Mucosa of stomach (tissue), 1 donor: Measurements from ENCODE around the gene KLHL30.

Experiments used
- H3K27me3 ChIP-seq: one replicate; pipeline ENCODE4 v1.7.0; 2013; ENCODE audit warnings: mild to moderate bottlenecking, low read length; ENCODE audit not compliant: control insufficient read depth, insufficient read depth
- H3K36me3 ChIP-seq: one replicate; pipeline ENCODE4 v1.7.0; 2013; ENCODE audit warnings: low read length; ENCODE audit not compliant: control insufficient read depth, insufficient read depth
- H3K4me1 ChIP-seq: one replicate; pipeline ENCODE4 v1.7.0; 2013; ENCODE audit warnings: mild to moderate bottlenecking, low read length; ENCODE audit not compliant: control insufficient read depth, insufficient read depth
- H3K4me3 ChIP-seq: one replicate; pipeline ENCODE4 v1.7.0; 2013; ENCODE audit warnings: low read length
- H3K9ac ChIP-seq: one replicate; pipeline ENCODE4 v1.7.0; 2013; ENCODE audit warnings: mild to moderate bottlenecking, low read length, moderate library complexity
- H3K9me3 ChIP-seq: one replicate; pipeline ENCODE4 v1.7.0; 2013; ENCODE audit warnings: mild to moderate bottlenecking, low read length, moderate library complexity; ENCODE audit not compliant: control insufficient read depth
- donor health status: Pancreatic carcinoma.

The KLHL30 gene

DNA sequence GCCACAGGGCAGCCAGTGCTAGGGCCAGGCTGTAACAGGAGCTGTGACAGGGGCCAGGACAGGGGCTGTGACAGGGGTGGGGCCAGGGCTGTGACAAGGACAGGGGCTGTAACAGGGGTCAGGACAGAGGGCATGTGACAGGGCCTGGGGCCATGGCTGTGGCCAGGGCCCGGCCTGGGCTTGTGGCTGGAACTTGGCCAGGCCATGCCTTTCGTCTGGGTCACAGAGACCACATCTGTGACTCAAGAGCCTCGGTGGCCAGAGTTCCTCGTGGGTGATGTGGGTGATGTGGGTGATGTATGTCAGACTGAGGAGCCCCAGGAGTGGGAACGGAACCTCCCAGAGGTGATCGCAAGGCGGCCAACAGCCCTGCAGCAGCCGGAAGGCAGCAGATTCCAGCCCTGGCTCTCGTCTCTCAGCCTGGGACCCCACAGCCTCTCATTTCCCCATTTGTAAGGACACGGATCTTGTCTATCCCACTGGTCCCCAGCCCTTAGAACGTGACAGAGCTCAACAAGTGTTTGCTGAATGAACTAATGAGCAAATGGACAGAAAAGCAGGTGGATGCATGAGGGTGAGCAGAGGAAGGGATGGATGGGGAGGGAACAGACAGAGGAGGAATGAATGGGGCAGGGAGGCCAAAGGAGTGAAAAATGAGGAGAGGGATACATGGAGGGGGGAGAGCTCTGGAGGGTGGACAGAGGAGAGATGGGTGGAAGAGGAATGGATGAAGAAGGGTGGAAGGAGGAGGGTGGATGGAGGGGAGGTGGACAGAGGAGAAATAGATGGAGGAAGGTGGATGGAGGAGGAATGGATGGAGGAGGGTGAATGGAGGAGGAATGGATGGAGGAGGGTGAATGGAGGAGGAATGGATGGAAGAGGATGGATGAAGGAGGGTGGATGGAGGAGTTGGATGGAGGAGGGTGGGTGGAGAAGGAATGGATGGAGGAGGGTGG is 21.0 kb upstream of the KLHL30 start:
- H3K9me3 ChIP-seq = no peaks in the 10 kb centered on the region
- no peaks in the 10 kb centered on the region for H3K4me1 ChIP-seq
- no peak overlapping the region for H3K9ac ChIP-seq
- no peaks in the 10 kb centered on the region for H3K36me3 ChIP-seq
- no peak overlapping the region for H3K4me3 ChIP-seq
- H3K27me3 ChIP-seq = peaks cover 5% of the 10 kb centered on the region

DNA sequence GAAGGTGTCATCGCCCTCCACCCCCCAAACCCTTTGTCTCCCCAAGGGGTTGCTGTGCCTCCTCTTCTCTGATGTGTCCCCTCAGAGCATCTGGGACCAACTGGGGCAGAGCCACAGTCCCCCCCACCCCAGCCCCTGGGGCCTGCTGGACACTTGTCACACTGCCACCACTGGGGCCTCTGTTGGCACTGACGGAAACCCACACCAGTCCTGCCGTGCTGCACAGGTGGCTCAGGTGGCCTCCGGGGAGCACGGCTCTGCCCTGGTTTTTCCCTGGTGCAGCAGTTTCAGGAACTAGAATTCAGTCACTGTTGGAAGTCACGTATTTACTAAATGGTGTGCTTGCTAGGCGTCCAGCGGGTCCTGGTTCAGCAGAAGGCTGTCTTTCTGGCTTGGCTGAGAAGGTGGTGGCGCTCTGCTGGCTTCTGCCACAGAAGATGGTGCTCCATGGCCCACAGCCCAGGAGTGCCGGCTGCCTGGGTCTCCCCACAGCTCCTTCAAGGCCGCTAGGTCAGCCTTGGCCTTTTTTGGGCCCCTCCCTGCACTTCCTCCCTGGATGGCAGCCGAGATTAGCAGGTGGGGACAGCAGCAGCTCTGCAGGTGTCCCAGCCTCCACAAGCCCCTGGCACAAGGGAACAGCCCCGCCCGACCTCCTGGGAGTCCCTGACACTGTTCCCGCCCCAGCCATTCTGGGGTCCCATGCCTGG is 18.6 kb upstream of the KLHL30 start:
- H3K9ac ChIP-seq = no peak overlapping the region
- H3K4me1 ChIP-seq = no peaks in the 10 kb centered on the region
- no peak overlapping the region for H3K4me3 ChIP-seq
- peaks cover 5% of the 10 kb centered on the region for H3K27me3 ChIP-seq
- no peaks in the 10 kb centered on the region for H3K36me3 ChIP-seq
- no peaks in the 10 kb centered on the region for H3K9me3 ChIP-seq

DNA sequence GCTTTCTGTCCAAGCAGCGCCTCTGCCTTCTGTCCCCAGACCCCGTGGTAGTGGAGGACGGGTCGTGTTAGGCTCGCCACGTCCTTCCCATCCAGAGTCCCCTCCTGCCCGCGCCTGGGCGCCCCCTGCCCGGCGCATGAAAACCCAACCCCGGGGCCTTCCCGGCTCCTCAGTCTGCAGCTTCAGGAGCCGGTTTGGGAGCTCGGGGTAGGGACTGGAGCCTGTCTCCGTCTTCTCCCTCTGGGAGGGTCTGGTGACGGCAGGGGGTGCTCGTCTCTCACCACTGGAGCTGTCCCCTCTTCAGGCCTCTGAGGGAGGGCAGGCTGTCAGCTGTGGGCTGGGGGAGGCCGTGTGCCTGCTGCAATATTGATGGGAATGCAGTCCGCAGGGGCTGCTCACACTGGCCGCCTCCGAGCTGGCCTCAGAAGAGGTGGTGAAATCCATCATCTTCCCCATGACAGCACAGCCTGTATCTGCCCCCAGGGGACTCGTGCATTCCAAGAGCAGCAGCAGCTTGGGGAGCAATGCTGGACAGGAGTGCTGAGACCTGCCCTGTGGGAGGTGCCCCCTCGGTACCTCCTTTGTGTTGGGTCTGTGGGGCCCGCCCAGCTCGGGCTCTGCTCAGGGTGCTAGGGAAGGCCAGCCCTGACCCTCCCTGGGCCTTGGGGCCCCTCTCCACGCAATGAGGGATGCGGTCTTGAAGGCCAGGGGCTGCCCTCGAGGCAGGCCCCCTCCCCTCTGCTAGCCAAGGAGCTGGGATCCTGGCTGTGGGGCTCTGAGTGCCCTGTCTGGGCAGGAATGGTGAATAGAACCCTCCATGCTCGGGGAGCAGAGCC is 17.8 kb upstream of the KLHL30 start:
- no peaks in the 10 kb centered on the region for H3K9me3 ChIP-seq
- no peak overlapping the region for H3K9ac ChIP-seq
- no peaks in the 10 kb centered on the region for H3K36me3 ChIP-seq
- H3K27me3 ChIP-seq = peaks cover 5% of the 10 kb centered on the region
- no peaks in the 10 kb centered on the region for H3K4me1 ChIP-seq
- no peak overlapping the region for H3K4me3 ChIP-seq

DNA sequence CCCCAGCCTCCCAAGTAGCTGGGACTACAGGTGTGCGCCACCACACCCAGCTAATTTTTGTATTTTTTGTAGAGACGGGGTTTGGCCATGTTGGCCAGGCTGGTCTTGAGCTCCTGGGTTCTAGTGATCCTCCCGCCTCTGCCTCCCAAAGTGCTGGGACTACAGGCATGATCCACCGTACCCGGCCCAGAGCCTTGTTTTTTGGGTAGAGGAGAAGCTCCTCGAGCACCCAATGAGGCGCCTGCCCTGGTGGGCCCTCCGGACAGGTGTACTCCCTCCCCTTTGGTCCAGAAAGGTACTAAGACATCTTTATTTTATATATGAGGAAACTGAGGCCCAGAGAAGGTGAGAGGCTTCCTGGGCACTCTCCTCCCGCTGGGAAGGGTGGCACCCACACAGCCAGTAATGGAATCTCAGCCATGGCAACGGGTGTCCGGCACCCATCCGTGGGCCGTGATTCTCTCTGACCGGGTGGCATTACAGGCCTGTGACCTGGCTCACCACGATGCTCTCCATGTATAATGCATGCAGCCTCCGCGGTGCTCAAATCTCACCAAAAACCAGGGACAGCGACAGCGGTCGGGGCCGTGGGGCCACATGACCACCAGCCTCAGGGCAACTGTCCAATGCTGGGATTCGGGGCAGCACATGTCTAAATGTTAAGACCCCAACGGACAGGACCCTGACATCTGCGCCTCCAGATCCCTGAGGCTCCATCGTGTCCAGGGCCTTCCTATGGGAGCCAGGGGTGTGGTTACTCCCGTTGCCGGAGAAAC is 16.8 kb upstream of the KLHL30 start:
- no peak overlapping the region for H3K4me3 ChIP-seq

DNA sequence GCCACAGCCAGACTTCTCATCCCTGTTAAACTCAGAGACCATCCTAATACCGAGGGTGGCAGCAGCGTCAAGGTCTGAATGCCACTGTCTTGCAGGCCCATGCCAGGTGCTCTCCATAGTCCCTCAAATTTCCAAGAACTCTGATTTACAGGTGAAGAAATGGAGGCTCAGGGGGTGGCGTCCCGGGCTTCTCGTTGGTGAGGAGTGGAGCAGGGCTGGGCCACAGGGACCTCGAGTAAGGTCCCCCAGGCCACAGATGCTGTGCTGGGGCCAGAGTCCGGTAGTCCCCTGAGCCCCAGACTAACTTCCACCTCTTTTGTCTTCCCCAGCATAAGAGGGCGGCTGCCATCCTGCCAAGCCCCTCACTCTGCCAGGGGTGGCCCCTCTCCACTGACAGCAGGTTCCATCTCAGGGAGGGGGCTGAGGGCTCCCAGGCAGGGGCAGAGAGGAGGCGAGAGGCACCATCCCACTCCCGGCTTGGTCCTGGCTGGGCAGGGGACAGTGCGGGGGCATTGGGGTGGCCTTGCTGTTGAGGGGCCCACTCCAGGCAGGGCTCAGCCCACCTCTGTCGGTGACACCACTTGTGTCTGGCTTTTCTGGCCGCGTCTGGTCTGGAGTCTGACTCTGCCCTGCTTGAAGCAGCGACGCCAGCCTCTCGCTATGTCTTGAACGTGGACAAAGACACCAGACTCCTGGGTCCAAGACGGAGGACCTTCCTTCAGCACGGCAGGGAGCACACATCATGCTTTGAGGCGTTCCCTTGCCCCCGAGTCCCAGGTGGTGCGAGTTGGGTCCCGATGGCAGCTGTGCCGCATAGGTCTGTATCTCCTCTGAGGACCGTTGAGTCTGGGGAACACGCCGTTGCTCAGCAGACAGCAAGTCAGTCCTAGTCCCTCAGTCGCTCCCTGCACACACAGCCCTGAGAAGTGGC is 15.9 kb upstream of the KLHL30 start:
- H3K27me3 ChIP-seq = peaks cover 5% of the 10 kb centered on the region
- H3K36me3 ChIP-seq = no peaks in the 10 kb centered on the region
- no peak overlapping the region for H3K4me3 ChIP-seq
- H3K4me1 ChIP-seq = peaks cover 6% of the 10 kb centered on the region
- H3K9me3 ChIP-seq = no peaks in the 10 kb centered on the region
- no peak overlapping the region for H3K9ac ChIP-seq

More for the DNA sequence above, 16.8 kb upstream of the KLHL30 start:
- Histone ChIP-seq H3K27me3 (peaks cover 5% of the 10 kb centered on the region), H3K36me3 (no peaks in the 10 kb centered on the region), H3K4me1 (no peaks in the 10 kb centered on the region), H3K9ac (no peak overlapping the region), H3K9me3 (no peaks in the 10 kb centered on the region)

DNA sequence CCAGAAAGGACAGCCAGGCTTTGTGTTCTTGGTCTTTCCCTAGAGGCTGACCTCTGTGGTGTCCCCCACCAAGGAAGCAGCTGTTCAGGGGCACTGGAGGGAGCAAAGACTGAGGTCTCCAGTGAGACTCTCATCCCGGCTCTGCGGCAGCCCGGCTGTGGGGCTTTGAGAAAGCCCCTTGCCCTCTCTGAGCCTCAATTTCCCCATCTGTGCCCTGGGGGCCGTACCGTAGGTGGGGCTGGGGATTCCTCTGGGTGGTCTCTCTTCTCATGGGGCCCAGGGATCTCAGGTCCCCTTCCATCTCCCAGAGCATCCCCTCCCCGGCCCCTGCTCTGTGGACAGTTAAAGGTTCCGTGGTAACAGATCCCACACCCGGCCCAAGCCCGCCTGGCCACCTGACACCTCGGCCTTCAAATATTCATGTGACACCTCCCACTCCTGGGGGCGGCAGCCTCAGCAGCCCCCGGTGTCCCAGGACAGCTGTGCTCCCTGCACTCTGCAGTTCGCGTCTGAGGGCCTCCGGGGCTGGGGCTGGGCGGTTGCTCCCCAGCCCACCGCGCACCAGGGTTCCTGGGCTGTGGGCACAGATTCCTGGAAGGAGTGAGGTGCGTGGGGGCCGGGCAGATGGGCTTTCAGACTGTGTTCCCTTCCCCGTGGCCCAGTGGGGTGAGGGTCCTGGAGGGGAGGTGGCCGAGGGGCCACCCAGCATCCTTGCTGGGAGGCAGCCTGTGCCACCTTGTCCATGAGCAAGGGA is 15.1 kb upstream of the KLHL30 start:
- H3K4me1 ChIP-seq = peaks cover 6% of the 10 kb centered on the region
- H3K9me3 ChIP-seq = no peaks in the 10 kb centered on the region
- no peaks in the 10 kb centered on the region for H3K36me3 ChIP-seq
- H3K9ac ChIP-seq = no peak overlapping the region
- peaks cover 5% of the 10 kb centered on the region for H3K27me3 ChIP-seq
- H3K4me3 ChIP-seq = no peak overlapping the region

DNA sequence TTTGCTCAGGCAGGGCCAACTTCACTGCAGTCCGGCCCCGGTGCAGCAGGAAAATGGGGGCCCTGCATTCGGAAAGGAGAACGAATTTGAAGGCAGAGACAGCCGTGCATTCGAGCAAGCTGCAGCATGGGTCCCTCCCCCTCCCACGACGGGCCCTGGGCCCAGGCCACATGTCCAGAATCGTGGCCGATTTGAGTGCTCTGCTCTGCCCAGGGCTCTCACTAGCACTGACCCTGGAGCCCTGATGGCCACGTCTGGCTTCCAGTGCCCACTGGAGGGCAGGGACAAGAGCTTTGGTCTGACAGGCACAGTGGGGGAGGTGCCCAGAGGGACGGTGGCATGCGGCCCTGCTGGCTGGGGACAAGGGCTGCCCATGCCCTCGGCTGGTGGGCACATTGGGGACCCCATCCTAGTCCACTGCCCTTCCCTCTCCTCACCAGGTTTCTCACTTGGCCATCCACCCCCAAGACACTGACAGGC is 14.4 kb upstream of the KLHL30 start:
- H3K4me1 ChIP-seq = peaks cover 6% of the 10 kb centered on the region
- peaks cover 5% of the 10 kb centered on the region for H3K27me3 ChIP-seq
- no peak overlapping the region for H3K4me3 ChIP-seq
- H3K9ac ChIP-seq = no peak overlapping the region
- no peaks in the 10 kb centered on the region for H3K9me3 ChIP-seq
- H3K36me3 ChIP-seq = no peaks in the 10 kb centered on the region

DNA sequence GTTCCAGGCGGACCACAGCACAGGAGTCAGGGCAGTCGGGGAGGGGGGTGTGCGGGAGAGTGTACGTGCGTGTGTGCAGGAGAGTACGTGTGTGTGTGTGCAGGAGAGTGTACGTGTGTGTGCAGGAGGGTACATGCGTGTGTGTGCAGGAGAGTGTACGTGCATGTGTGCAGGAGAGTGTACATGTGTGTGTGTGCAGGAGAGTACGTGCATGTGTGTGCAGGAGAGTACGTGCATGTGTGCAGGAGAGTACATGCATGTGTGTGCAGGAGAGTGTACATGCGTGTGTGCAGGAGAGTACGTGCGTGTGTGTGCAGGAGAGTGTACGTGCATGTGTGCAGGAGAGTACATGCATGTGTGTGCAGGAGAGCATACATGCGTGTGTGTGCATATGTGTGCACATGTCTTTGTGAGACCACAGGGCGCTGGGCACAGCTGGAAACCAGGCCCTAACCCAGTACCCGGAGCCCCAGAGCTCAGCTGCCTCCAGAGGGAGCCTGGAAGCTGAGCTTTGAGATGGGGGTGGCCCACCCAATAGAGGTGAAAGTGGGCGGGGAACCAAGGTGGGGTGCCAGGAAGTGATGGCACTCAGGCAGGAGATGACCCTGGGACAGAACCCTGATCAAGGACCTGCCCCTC is 13.9 kb upstream of the KLHL30 start:
- no peaks in the 10 kb centered on the region for H3K36me3 ChIP-seq
- peaks cover 5% of the 10 kb centered on the region for H3K27me3 ChIP-seq
- H3K9ac ChIP-seq = no peak overlapping the region
- peaks cover 6% of the 10 kb centered on the region for H3K4me1 ChIP-seq
- no peaks in the 10 kb centered on the region for H3K9me3 ChIP-seq
- no peak overlapping the region for H3K4me3 ChIP-seq

DNA sequence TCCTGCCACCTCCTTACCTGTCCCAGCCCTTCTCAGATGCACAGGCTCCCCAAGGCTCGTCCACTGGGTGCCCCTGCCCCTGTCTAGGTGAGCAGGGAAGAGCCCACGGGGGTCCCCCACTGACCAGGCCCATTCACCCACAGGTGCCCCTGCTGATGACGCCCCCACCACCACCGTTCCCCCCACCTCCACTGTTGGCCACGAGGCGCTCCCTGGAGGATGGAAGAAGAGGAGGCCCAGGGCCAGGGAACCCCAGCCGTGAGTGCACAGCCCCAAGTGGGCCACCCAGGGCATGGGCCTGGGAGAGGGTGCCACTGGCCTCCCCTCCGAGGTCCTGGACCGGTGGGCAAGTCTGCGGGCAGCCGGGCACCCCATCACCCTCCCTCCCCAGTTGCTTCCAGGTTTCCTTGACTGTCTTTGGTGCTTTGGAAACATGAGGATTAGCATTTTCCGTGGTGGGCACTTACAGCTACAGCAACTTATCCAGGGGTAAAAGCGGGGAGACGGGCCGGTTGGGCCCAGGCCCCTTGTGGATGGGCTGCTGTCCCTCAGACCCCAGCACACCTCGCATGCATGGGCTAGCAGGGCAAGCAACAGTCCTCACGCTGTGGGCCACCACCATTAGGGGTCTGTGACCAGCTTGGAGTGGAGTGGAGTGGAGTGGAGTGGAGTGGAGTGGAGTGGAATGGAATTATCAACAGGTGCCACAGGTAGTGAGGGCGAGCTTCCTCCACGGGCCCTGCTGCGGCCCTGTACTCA is 13.2 kb upstream of the KLHL30 start:
- Histone ChIP-seq H3K27me3 (peaks cover under 1% of the 10 kb centered on the region), H3K9ac (no peak overlapping the region), H3K4me3 (no peak overlapping the region), H3K9me3 (no peaks in the 10 kb centered on the region), H3K4me1 (peaks cover 6% of the 10 kb centered on the region), H3K36me3 (no peaks in the 10 kb centered on the region)
